ENCODE data around the gene ADAM10. TPM values are rescaled to one million over a fixed set of nuclear protein-coding genes. Genes with fewer than 3 reads are reported as not detected.

ADAM10 gene
- polyA plus RNA-seq, 1 of the 3 experiments (the other 2 are of a cell fraction) = 83.5 TPM

GRCh38 chr15:58686286-58686685 is 63.2 kb downstream of the ADAM10 start (continued):
- TF ChIP-seq POLR2AphosphoS5 (IDR thresholded peaks at IDR 0.05; ENCODE audit: low read depth, low read length) (no peak), SMC3 (IDR thresholded peaks at IDR 0.05; ENCODE audit: low read depth, low read length) (no peak)

- Histone ChIP-seq H4K20me1 (ENCODE audit: insufficient read depth) (peaks cover 9% of the 10 kb centered on the region; the same call in 1 of the 2 replicates), H3K4me2 (no peak overlapping the region), H3K27me3 (ENCODE audit: insufficient read depth) (no peaks in the 10 kb centered on the region), H3K9me2 (no peaks in the 10 kb centered on the region), H3K27ac (ENCODE audit: low read depth in 2 of 2, low read length in 1 of 2) (no peak overlapping the region), H2AFZ (ENCODE audit: low read depth) (no peak overlapping the region), H3F3A (replicated peaks; ENCODE audit: insufficient read depth) (no peaks in the 10 kb centered on the region), H3K4me1 (ENCODE audit: control insufficient read depth in 1 of 2, insufficient read depth in 2 of 2, low read depth in 1 of 2, low read length in 1 of 2) (no peaks in the 10 kb centered on the region; a peak in 1 of 4 replicates), H3K9ac (no peak overlapping the region), H3K79me2 (ENCODE audit: insufficient read depth) (peaks cover 65% of the 10 kb centered on the region), H3K9me3 (no peaks in the 10 kb centered on the region), H3K4me3 (ENCODE audit: low read depth in 2 of 2, low read length in 1 of 2) (no peak overlapping the region), H3K36me3 (replicated peaks in 1 of 2; ENCODE audit: control insufficient read depth in 1 of 2, insufficient read depth in 2 of 2, low read length in 1 of 2) (no peaks in the 10 kb centered on the region)
- ChIA-PET CTCF (no interaction called here), POLR2A (interaction anchor here (1.4 kb wide), 1 partner anchor 86 kb away, joined by 3 read pairs; the partner anchor contains the start of gene MINDY2)
- DNase-seq = no peak
- TF ChIP-seq REST (IDR thresholded peaks at IDR 0.05; ENCODE audit: low read depth, low read length) (no peak), POLR2AphosphoS5 (IDR thresholded peaks at IDR 0.05; ENCODE audit: low read depth, low read length) (no peak), EP300 (IDR thresholded peaks at IDR 0.05; ENCODE audit: borderline replicate concordance in 1 of 2, low read depth in 1 of 2, low read length in 1 of 2) (no peak), RXRA (IDR thresholded peaks at IDR 0.05; ENCODE audit: borderline replicate concordance, low read depth) (no peak), GABPA (IDR thresholded peaks at IDR 0.05; ENCODE audit: low read depth) (no peak), RCOR1 (IDR thresholded peaks at IDR 0.05; ENCODE audit: low read length) (no peak), EZH2phosphoT487 (IDR thresholded peaks at IDR 0.05; ENCODE audit: borderline replicate concordance, low read depth) (no peak), PBX3 (IDR thresholded peaks at IDR 0.05) (no peak), CHD2 (IDR thresholded peaks at IDR 0.05; ENCODE audit: low read length, partially characterized antibody) (no peak), TAF1 (IDR thresholded peaks at IDR 0.05; ENCODE audit: borderline replicate concordance, low read depth, low read length) (no peak), NFIC (IDR thresholded peaks at IDR 0.05; ENCODE audit: borderline replicate concordance) (no peak)
- WGBS (ENCODE audit: low lambda C conversion rate) = 97% methylated on average over 4 of the region's 4 CpGs
These were observed 64.8 kb downstream of the ADAM10 start for GRCh38 chr15:58684751-58685150.

All from SK-N-SH (cell line).